Omental fat pad (tissue), 4 donors: Measurements from ENCODE around the gene SVIL. TPM values are rescaled to one million over a fixed set of nuclear protein-coding genes. Genes with fewer than 3 reads are reported as not detected.

Experiments
- ATAC-seq: fragments of 150-250 bp; one replicate; pipeline ENCODE4 v1.9.1; 2016; ENCODE audit warnings: mild to moderate bottlenecking, moderate library complexity; ENCODE audit not compliant: low FRiP score
- DNase-seq: peaks from one replicate; pipeline ENCODE4 v3.0.0-alpha.2; 2019; ENCODE audit warnings: low spot score
- total RNA-seq, 4 donors: library from RNA; depleted of rRNA; stranded (reverse); fragments of >200 nt; gene quantifications; one replicate each; pipeline ENCODE4 v1.1.0, GENCODE V29; 2016
- TF ChIP-seq, protein P1 (sequence below), 3 donors: fragments of 450-650 bp; IDR thresholded peaks; one replicate each; pipeline ENCODE4 v1.5.1; 2016 to 2017; ENCODE audit warnings: antibody characterized with exemption in 3 of 3, mild to moderate bottlenecking in 3 of 3, moderate library complexity in 2 of 3

SVIL gene
- total RNA-seq, 4 donors from 2014 or later = 22.8 to 44.4 (median 30.5) TPM

DNA sequence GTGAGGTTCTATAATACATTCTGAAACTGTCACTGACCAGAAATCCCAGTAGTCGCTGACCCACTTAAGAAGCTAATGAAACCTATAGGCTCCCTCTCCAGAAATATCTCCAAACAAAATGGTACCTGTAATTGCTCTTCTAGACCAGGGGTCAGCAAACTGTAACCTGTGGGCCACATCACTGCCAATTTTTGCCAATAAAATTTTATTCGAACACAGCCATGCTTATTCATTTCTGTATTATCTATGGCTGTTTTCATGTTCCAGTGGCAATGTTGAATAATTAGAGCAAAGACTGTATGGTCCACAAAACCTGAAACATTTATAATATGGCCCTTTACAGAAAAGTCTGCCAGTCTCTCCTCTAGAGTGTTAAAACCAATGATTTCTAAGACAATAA is 37.2 kb upstream of the SVIL start:
- TF ChIP-seq, protein P1, sequence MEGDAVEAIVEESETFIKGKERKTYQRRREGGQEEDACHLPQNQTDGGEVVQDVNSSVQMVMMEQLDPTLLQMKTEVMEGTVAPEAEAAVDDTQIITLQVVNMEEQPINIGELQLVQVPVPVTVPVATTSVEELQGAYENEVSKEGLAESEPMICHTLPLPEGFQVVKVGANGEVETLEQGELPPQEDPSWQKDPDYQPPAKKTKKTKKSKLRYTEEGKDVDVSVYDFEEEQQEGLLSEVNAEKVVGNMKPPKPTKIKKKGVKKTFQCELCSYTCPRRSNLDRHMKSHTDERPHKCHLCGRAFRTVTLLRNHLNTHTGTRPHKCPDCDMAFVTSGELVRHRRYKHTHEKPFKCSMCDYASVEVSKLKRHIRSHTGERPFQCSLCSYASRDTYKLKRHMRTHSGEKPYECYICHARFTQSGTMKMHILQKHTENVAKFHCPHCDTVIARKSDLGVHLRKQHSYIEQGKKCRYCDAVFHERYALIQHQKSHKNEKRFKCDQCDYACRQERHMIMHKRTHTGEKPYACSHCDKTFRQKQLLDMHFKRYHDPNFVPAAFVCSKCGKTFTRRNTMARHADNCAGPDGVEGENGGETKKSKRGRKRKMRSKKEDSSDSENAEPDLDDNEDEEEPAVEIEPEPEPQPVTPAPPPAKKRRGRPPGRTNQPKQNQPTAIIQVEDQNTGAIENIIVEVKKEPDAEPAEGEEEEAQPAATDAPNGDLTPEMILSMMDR (IDR thresholded peaks at IDR 0.05) = no peak

DNA sequence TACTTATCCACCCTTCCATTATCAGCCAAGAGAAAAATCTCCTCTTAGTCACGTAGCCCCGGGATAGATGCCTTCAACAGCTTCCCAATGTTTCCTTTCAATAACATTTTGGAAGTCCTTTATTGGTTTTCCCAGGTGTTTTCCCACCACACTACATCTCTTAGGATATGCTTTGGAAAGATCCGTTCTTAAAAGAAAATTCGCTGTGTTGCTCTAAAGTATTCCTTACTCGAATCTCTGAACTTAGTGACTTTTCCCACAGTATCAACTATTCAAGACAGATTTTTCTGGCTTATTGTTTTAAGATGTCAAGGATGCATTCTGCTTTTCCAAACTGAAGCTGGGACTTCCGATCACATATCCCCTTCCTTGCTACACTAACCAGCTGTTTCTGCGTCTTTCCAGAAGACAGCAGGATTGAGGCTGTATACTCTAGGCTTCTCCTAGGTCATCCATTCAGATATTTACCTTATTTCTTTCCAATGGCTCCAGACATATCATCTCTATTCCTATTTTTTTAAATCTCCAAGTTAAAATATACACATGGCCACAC is 36.5 kb upstream of the SVIL start:
- DNase-seq (no peak), ATAC-seq (no peak)
- TF ChIP-seq, protein P1 (IDR thresholded peaks at IDR 0.05) = no peak

More for the DNA sequence above, 37.2 kb upstream of the SVIL start:
- DNase-seq (no peak), ATAC-seq (no peak)

DNA sequence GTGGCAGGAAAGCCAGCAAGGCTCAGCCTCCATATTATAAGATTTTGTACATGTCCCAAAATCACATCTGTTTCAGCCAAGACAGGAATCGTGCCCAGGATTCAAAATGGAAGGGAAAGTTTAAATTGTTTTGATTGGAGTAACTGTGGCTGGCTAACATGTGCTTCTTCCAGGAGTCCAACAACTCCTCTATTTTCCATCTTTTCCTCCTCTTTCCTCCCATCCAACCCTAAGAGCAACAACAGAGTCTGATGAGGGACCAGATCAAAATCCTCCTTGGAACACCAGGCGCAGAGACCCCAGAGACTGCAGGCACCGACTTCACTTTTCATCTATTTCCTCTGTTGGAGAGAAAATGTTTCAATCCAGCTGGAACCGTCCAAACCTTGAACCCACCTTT is 36.0 kb upstream of the SVIL start:
- ATAC-seq (no peak), DNase-seq (no peak)
- TF ChIP-seq, protein P1 (IDR thresholded peaks at IDR 0.05) = no peak

DNA sequence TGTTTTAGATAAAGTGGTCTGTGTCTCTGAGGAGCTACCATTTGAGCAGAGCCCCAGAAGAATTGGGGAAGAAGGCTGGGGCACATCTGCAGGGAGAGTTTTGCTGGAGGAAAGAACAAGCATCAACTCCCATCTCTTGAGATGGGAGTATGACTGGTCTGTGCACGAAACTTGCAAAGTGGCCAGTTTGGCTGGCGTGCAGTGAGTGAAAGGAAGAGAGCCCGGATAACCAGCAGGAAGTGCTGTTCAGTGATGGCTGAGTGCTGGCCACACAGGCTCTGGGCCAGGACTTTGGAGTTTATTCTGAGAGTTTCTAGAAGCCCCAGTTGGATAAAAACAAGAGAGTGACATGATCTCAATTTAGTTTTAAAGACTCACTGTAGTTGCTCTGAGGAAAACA is 34.4 kb upstream of the SVIL start:
- TF ChIP-seq, protein P1 (IDR thresholded peaks at IDR 0.05) = no peak
- DNase-seq = no peak
- no peak for ATAC-seq

DNA sequence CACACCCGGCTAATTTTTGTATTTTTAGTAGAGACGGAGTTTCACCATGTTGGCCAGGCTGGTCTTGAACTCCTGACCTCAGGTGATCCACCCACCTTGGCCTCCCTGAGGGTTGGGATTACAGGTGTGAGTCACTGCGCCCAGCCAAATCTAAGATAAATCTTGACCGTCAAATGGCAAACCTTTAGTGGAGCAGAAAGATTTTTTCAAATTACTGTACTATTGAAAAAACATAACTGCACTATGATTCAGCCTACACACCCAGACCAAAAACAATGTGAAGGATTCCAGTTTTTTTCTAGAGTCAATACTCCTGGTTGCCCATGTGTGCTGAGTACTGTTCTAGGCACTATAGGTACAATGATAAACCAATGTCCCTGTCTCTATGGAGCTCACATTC is 33.9 kb upstream of the SVIL start:
- TF ChIP-seq, protein P1 (IDR thresholded peaks at IDR 0.05) = no peak
- no peak for ATAC-seq
- DNase-seq = no peak

DNA sequence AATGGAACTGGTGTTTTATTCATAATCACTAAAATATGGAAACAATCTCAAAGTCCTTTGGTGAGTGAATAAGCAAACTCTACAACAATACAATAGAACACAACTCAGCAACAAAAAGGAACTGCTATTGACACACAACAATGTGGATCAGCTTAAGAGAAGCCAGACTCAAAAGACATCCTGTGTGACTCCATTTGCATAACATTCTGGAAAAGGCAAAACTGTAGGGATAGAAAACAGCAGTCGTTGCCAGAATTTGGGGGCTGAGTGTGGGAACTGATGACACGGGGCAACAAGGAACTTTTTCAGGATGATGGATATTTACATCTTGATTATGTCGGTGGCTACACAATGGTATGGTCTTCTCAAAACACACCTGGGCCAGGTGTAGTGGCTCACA is 32.4 kb upstream of the SVIL start:
- TF ChIP-seq, protein P1 (IDR thresholded peaks at IDR 0.05) = no peak
- DNase-seq (no peak), ATAC-seq (no peak)

DNA sequence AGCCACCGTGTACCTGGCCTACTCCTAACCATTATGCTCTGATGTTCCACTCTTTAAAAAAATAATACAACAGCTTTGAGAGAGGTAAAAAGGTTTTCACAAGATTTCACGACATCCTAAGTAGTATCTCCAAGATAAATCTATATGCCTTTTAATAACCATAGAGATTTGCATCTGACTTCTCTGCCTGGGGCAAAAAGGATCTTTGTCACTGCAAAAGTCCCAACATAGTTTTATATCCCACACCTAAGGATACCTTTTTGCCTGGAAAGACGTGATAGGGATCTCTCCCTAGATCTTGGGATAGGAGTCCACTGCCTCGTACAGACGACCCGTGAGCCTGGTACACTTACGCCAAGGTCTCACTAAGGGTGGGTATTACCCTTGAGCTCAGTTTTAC is 31.4 kb upstream of the SVIL start:
- ATAC-seq (no peak), DNase-seq (no peak)
- TF ChIP-seq, protein P1 (IDR thresholded peaks at IDR 0.05) = no peak
